ENCODE measurements around the gene ITPKB. TPM values are rescaled to one million over a fixed set of nuclear protein-coding genes. Genes with fewer than 3 reads are reported as not detected.

ITPKB gene
- polyA plus RNA-seq, 4 donors, result 1.8 to 9.6 (median 5.4) TPM

- peaks cover 0 to 16% (median 0%) of the 10 kb centered on the region in 3 donors for H3K36me3 ChIP-seq (ENCODE audit: control insufficient read depth in 3 of 3, insufficient read depth in 2 of 3, low read depth in 1 of 3, low read length in 3 of 3)
- peak overlapping the region in 1 of 3 donors; percentile 62 for H3K27ac ChIP-seq (ENCODE audit: low read depth in 1 of 3, low read length in 2 of 3)
- no peak overlapping the region for H3K4me3 ChIP-seq (ENCODE audit: low read depth in 1 of 3, low read length in 3 of 3)
- WGBS, 3 donors, result 89 to 96% (median 93%) methylated on average over 7 of the region's 7 CpGs
- DNase-seq, result no peak
- FAIRE-seq, result no peak
- no peaks in the 10 kb centered on the region for H3K9me3 ChIP-seq (ENCODE audit: control insufficient read depth in 2 of 2, insufficient read depth in 1 of 2, low read depth in 1 of 2, low read length in 1 of 2)
- peaks cover 0 to 7% (median 0%) of the 10 kb centered on the region in 3 donors for H3K4me1 ChIP-seq (ENCODE audit: control insufficient read depth in 3 of 3, insufficient read depth in 2 of 3, low read depth in 1 of 3, low read length in 2 of 3)
- no peaks in the 10 kb centered on the region for H3K27me3 ChIP-seq (ENCODE audit: control insufficient read depth in 3 of 3, insufficient read depth in 3 of 3, low read length in 3 of 3)
Measured at GRCh38 chr1:226696547-226696946, 42.5 kb downstream of the ITPKB start.

- DNase-seq, result no peak
- no peak overlapping the region for H3K27ac ChIP-seq (ENCODE audit: low read depth in 1 of 3, low read length in 2 of 3)
- peaks cover 0 to 19% (median 0%) of the 10 kb centered on the region in 3 donors for H3K36me3 ChIP-seq (ENCODE audit: control insufficient read depth in 3 of 3, insufficient read depth in 2 of 3, low read depth in 1 of 3, low read length in 3 of 3)
- peaks cover 0 to 8% (median 0%) of the 10 kb centered on the region in 3 donors for H3K4me1 ChIP-seq (ENCODE audit: control insufficient read depth in 3 of 3, insufficient read depth in 2 of 3, low read depth in 1 of 3, low read length in 2 of 3)
- no peaks in the 10 kb centered on the region for H3K27me3 ChIP-seq (ENCODE audit: control insufficient read depth in 3 of 3, insufficient read depth in 3 of 3, low read length in 3 of 3)
- H3K4me3 ChIP-seq (ENCODE audit: low read depth in 1 of 3, low read length in 3 of 3), result no peak overlapping the region
- WGBS, 3 donors, result 81 to 83% (median 82%) methylated on average over 7 of the region's 7 CpGs
- no peak for FAIRE-seq
- no peaks in the 10 kb centered on the region for H3K9me3 ChIP-seq (ENCODE audit: control insufficient read depth in 2 of 2, insufficient read depth in 1 of 2, low read depth in 1 of 2, low read length in 1 of 2)
Measured at GRCh38 chr1:226695335-226695900, 43.7 kb downstream of the ITPKB start.

- Histone ChIP-seq H3K27ac (ENCODE audit: low read depth in 1 of 3, low read length in 2 of 3) (peak overlapping the region in 2 of 3 donors; percentile 18 to 38), H3K4me1 (ENCODE audit: control insufficient read depth in 3 of 3, insufficient read depth in 2 of 3, low read depth in 1 of 3, low read length in 2 of 3) (peaks cover 0 to 12% (median 0%) of the 10 kb centered on the region in 3 donors), H3K36me3 (ENCODE audit: control insufficient read depth in 3 of 3, insufficient read depth in 2 of 3, low read depth in 1 of 3, low read length in 3 of 3) (peaks cover 0 to 18% (median 0%) of the 10 kb centered on the region in 3 donors), H3K27me3 (ENCODE audit: control insufficient read depth in 3 of 3, insufficient read depth in 3 of 3, low read length in 3 of 3) (no peaks in the 10 kb centered on the region), H3K4me3 (ENCODE audit: low read depth in 1 of 3, low read length in 3 of 3) (no peak overlapping the region), H3K9me3 (ENCODE audit: control insufficient read depth in 2 of 2, insufficient read depth in 1 of 2, low read depth in 1 of 2, low read length in 1 of 2) (no peaks in the 10 kb centered on the region)
- 67 to 95% (median 81%) methylated on average over 3 of the region's 3 CpGs for WGBS, 3 donors
- FAIRE-seq, result no peak
- no peak for DNase-seq
Measured at GRCh38 chr1:226692823-226693222, 46.3 kb downstream of the ITPKB start.

- H3K36me3 ChIP-seq (ENCODE audit: control insufficient read depth in 3 of 3, insufficient read depth in 2 of 3, low read depth in 1 of 3, low read length in 3 of 3), result peaks cover 0 to 17% (median 0%) of the 10 kb centered on the region in 3 donors
- H3K9me3 ChIP-seq (ENCODE audit: control insufficient read depth in 2 of 2, insufficient read depth in 1 of 2, low read depth in 1 of 2, low read length in 1 of 2), result no peaks in the 10 kb centered on the region
- H3K4me1 ChIP-seq (ENCODE audit: control insufficient read depth in 3 of 3, insufficient read depth in 2 of 3, low read depth in 1 of 3, low read length in 2 of 3), result peaks cover 0 to 12% (median 0%) of the 10 kb centered on the region in 3 donors
- no peaks in the 10 kb centered on the region for H3K27me3 ChIP-seq (ENCODE audit: control insufficient read depth in 3 of 3, insufficient read depth in 3 of 3, low read length in 3 of 3)
- DNase-seq (no peak), FAIRE-seq (no peak)
- H3K4me3 ChIP-seq (ENCODE audit: low read depth in 1 of 3, low read length in 3 of 3), result no peak overlapping the region
- H3K27ac ChIP-seq (ENCODE audit: low read depth in 1 of 3, low read length in 2 of 3), result peak overlapping the region in 2 of 3 donors; percentile 29 to 75
- 79 to 96% (median 93%) methylated on average over 4 of the region's 4 CpGs for WGBS, 3 donors
Measured at GRCh38 chr1:226692051-226692792, 46.9 kb downstream of the ITPKB start.

GRCh38 chr1:226691247-226691646 is 47.8 kb downstream of the ITPKB start:
- Histone ChIP-seq H3K4me1 (ENCODE audit: control insufficient read depth in 3 of 3, insufficient read depth in 2 of 3, low read depth in 1 of 3, low read length in 2 of 3) (peaks cover 0 to 12% (median 0%) of the 10 kb centered on the region in 3 donors), H3K27ac (ENCODE audit: low read depth in 1 of 3, low read length in 2 of 3) (peak overlapping the region in 2 of 3 donors; percentile 29 to 79), H3K9me3 (ENCODE audit: control insufficient read depth in 2 of 2, insufficient read depth in 1 of 2, low read depth in 1 of 2, low read length in 1 of 2) (no peaks in the 10 kb centered on the region), H3K4me3 (ENCODE audit: low read depth in 1 of 3, low read length in 3 of 3) (no peak overlapping the region), H3K36me3 (ENCODE audit: control insufficient read depth in 3 of 3, insufficient read depth in 2 of 3, low read depth in 1 of 3, low read length in 3 of 3) (peaks cover 0 to 17% (median 0%) of the 10 kb centered on the region in 3 donors), H3K27me3 (ENCODE audit: control insufficient read depth in 3 of 3, insufficient read depth in 3 of 3, low read length in 3 of 3) (no peaks in the 10 kb centered on the region)
- FAIRE-seq (no peak), DNase-seq (no peak)
- 42 to 84% (median 54%) methylated on average over 4 of the region's 4 CpGs for WGBS, 3 donors

GRCh38 chr1:226690460-226690982 is 48.6 kb downstream of the ITPKB start:
- FAIRE-seq, result no peak
- Histone ChIP-seq H3K36me3 (ENCODE audit: control insufficient read depth in 3 of 3, insufficient read depth in 2 of 3, low read depth in 1 of 3, low read length in 3 of 3) (peaks cover 0 to 15% (median 0%) of the 10 kb centered on the region in 3 donors), H3K27me3 (ENCODE audit: control insufficient read depth in 3 of 3, insufficient read depth in 3 of 3, low read length in 3 of 3) (no peaks in the 10 kb centered on the region), H3K9me3 (ENCODE audit: control insufficient read depth in 2 of 2, insufficient read depth in 1 of 2, low read depth in 1 of 2, low read length in 1 of 2) (no peaks in the 10 kb centered on the region), H3K27ac (ENCODE audit: low read depth in 1 of 3, low read length in 2 of 3) (peak overlapping the region in 2 of 3 donors; percentile 29 to 79), H3K4me1 (ENCODE audit: control insufficient read depth in 3 of 3, insufficient read depth in 2 of 3, low read depth in 1 of 3, low read length in 2 of 3) (peaks cover 0 to 12% (median 0%) of the 10 kb centered on the region in 3 donors), H3K4me3 (ENCODE audit: low read depth in 1 of 3, low read length in 3 of 3) (no peak overlapping the region)
- DNase-seq, result no peak
- 47 to 70% (median 65%) methylated on average over 8 of the region's 8 CpGs for WGBS, 3 donors

GRCh38 chr1:226688808-226689207 is 50.3 kb downstream of the ITPKB start:
- Histone ChIP-seq H3K9me3 (ENCODE audit: control insufficient read depth in 2 of 2, insufficient read depth in 1 of 2, low read depth in 1 of 2, low read length in 1 of 2) (no peaks in the 10 kb centered on the region), H3K27me3 (ENCODE audit: control insufficient read depth in 3 of 3, insufficient read depth in 3 of 3, low read length in 3 of 3) (no peaks in the 10 kb centered on the region), H3K4me3 (ENCODE audit: low read depth in 1 of 3, low read length in 3 of 3) (no peak overlapping the region), H3K27ac (ENCODE audit: low read depth in 1 of 3, low read length in 2 of 3) (peak overlapping the region in 1 of 3 donors; percentile 15), H3K36me3 (ENCODE audit: control insufficient read depth in 3 of 3, insufficient read depth in 2 of 3, low read depth in 1 of 3, low read length in 3 of 3) (peaks cover 0 to 15% (median 0%) of the 10 kb centered on the region in 3 donors), H3K4me1 (ENCODE audit: control insufficient read depth in 3 of 3, insufficient read depth in 2 of 3, low read depth in 1 of 3, low read length in 2 of 3) (peaks cover 0 to 12% (median 4%) of the 10 kb centered on the region in 3 donors)
- WGBS, 3 donors, result 64 to 86% (median 82%) methylated on average over 4 of the region's 4 CpGs
- no peak for DNase-seq
- no peak for FAIRE-seq

- Histone ChIP-seq H3K9me3 (ENCODE audit: control insufficient read depth in 2 of 2, insufficient read depth in 1 of 2, low read depth in 1 of 2, low read length in 1 of 2) (no peaks in the 10 kb centered on the region), H3K36me3 (ENCODE audit: control insufficient read depth in 3 of 3, insufficient read depth in 2 of 3, low read depth in 1 of 3, low read length in 3 of 3) (peaks cover 0 to 15% (median 0%) of the 10 kb centered on the region in 3 donors), H3K27ac (ENCODE audit: low read depth in 1 of 3, low read length in 2 of 3) (peak overlapping the region in 1 of 3 donors; percentile 15), H3K27me3 (ENCODE audit: control insufficient read depth in 3 of 3, insufficient read depth in 3 of 3, low read length in 3 of 3) (no peaks in the 10 kb centered on the region), H3K4me1 (ENCODE audit: control insufficient read depth in 3 of 3, insufficient read depth in 2 of 3, low read depth in 1 of 3, low read length in 2 of 3) (peaks cover 0 to 12% (median 4%) of the 10 kb centered on the region in 3 donors), H3K4me3 (ENCODE audit: low read depth in 1 of 3, low read length in 3 of 3) (no peak overlapping the region)
- DNase-seq (no peak), FAIRE-seq (no peak)
- WGBS, 3 donors, result 62 to 81% (median 80%) methylated on average over 6 of the region's 6 CpGs
Measured at GRCh38 chr1:226688056-226688748, 50.9 kb downstream of the ITPKB start.

Data from small intestine (tissue), 7 donors.